PC-3 (cell line): ENCODE measurements around the gene POMT2.

Experiments
- CTCF ChIP-seq: fragments of 300-600 bp; sonication (generic); conservative IDR thresholded peaks from 2 replicates; pipeline ENCODE4 v1.5.1; 2017; ENCODE audit warnings: antibody characterized with exemption, low read depth, mild to moderate bottlenecking, low read length
- EZH2 ChIP-seq: fragments of 300-600 bp; sonication (generic); IDR thresholded peaks from one replicate; pipeline ENCODE4 v1.6.1; 2017; ENCODE audit warnings: antibody characterized with exemption, mild to moderate bottlenecking, low read length; ENCODE audit not compliant: unreplicated experiment

- TF ChIP-seq CTCF (no peak), EZH2 (no peak)
Observed at GRCh38 chr14:77273796-77274195, 46.9 kb downstream of the POMT2 start.
